Right renal pelvis (tissue), 4 donors: ENCODE results near the gene GNG5. TPM values are rescaled to one million over a fixed set of nuclear protein-coding genes. Genes with fewer than 3 reads are reported as not detected.
"Not testable (repeated sequence)": the region's sequence is repeated elsewhere in the genome, so short reads cannot be mapped to it uniquely, and the experiment has no call there.

ENCODE experiments used
- DNase-seq, 4 donors: peaks; one replicate each; pipeline ENCODE4 v3.0.0-alpha.2; 2013; ENCODE audit warnings: low read depth in 4 of 4, low spot score in 3 of 4, missing footprints in 1 of 4
- polyA plus RNA-seq, 4 donors: library from polyadenylated mRNA; unstranded; fragments of 120-200 nt; gene quantifications; one replicate each; pipeline ENCODE4 v1.2.1, GENCODE V29; 2013; ENCODE audit not compliant: insufficient read length in 4 of 4

The GNG5 gene
- polyA plus RNA-seq, 4 donors = 176 to 200 (median 196) TPM

DNA sequence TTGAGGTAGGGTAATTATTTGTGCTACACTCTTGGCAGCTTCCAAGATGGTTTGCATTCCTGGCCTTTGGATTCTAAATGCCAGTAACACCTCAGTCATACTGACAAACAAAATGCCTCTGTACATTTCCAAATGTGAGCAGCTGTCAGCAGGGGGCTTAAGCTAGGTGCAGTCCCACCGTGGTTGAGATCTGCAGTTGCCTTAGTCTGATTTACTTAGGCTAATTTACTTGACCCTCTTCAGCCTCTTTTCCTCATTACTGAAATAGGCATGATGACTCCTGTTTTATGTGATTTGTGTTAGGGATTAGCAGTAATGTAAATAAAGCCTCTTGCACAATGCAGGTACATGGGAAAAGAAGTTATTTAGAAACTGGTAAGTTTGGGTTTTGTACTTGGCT, 13.7 kb downstream of the GNG5 start:
- DNase-seq = no peak

DNA sequence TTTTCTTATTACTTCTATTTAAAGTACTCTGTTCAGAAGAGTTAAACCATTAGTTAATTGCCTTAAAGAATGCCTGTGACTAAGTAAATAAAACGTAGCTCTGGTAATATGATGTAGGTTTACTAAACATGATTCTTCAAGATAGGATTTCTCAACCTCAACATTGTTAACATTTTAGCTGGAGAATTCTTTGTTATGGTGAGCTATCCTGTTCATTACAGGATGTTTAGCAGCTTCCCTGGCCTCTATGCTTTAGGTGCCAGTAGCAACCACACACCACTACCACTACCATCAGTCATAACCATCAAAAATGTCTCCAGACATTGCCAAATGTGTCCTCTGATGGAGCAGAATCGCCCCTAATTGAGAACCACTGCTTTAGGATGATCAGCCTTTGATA, 16.6 kb downstream of the GNG5 start:
- no peak for DNase-seq

DNA sequence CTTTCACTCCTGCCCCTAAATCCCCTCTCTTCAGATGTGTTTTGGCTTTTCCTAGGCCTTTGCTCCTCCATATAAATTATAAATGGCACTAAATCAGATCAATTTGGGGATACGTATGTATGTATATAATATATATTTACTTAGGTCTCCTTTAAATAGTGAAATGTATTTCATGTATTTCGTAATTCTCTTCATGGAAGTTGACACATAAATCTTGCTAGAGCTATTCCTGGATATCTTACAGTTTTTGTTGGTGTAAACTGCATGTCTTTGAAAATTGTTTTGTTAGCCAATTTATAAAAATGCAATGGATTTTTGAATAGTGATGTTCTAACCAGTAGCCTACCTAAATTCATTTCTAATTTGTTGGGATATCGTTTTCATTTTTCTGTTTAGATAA, 18.3 kb downstream of the GNG5 start:
- DNase-seq = no peak

DNA sequence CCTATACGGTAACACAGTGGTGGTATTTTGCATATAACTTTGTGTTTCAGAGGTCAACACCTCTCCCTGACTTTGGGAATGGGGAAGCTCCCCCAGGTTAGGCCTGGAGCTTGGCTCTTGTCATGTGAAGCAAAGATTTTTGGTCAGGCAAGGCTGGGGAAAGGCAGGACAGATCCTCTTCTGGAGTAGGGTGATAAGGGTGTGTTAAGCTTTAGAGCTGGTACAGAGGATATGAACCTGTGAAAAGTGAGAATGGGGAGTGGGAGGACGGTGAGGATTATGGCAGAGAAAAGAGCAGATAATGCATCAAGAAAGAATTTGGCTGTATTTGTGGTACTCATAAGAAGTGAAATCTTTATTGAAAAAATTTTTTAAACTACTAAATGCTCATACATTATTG, 25.1 kb downstream of the GNG5 start:
- DNase-seq = no peak

DNA sequence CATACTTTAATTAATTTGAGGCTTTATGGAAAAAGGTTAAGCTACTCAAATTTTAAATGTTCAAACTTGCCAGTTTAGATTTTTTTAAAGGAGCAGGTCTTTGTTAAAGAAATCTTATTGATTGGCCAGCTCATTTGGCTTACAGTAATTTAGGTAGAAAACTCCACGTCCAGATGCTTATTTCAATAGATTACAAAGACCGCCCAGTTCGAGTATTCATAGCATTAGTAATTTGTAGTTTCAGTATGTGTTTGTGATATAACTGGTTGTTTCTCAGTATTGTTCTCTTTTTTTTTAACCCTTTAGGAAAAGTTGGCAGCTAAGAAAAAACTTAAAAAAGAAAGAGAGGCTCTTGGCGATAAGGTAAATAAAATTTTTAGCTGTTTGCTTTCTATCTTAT, 25.7 kb downstream of the GNG5 start:
- no peak for DNase-seq

DNA sequence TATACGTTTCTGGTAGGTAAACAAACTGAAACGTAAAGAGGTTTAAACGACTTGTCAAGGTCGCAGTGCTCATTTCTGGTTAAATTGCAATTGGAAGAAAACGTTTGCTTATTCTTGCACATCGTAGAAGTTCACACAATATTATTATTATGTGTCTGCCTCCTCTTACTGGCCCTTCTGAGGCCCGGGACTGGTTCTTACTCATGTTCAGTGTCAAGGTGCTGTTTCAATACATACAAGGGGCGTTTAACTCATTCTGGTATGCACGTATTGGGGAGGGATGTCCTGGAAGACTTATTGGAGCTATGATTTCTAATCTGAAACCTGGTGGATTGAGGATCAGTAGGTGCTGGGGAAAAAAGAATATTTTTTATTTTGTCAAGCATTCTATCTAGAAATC, 26.4 kb downstream of the GNG5 start:
- DNase-seq = peak in 1 of 4 donors; percentile 5

DNA sequence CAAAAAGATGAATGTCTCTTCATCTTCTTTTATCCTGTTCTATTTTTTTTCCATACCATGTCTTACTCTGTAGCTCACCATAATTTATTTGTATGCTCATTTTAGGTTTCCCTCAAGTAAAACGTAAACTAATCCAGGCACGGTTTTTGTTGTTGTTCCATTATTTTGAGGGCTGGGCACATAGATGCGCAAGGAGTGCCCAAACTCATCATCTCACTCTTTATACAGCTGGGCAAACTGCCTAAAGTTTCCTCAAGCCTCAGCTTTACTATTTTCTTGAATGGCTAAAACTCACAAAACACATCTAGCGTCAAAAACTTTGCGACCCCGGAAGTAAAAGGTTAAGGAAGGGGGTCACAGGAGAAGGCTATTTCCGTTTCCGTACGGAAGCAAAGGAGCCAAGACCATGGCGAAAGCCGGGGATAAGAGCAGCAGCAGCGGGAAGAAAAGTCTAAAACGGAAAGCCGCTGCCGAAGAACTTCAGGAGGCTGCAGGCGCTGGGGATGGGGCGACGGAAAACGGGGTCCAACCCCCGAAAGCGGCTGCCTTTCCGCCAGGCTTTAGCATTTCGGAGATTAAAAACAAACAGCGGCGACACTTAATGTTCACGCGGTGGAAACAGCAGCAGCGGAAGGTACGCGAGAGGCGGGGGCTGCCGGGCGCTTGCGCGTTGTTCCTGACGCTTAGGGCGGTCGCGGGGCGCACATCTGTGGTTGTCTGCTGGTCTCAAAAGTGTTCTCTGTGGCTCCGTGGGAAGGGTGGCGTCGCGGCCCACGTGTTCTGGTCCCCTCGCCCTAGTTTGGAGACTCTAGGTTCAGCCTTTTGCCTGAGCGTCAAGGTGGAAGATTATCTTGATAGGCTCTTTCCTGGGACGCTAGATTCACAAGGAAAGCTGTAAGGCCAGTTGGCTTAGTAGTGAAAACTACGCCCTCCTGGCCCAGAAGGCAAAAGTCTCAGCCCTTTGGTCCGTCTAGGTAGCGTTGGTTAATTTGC, 27.2 kb downstream of the GNG5 start, which contains the start of gene RPF1:
Gene RPF1 (plus strand): TSS at position 391 of the 993 bp plus-strand sequence. CDS start 16 bp downstream, at position 407.
- peak; percentile 69 to 81 (median 74) for DNase-seq

DNA sequence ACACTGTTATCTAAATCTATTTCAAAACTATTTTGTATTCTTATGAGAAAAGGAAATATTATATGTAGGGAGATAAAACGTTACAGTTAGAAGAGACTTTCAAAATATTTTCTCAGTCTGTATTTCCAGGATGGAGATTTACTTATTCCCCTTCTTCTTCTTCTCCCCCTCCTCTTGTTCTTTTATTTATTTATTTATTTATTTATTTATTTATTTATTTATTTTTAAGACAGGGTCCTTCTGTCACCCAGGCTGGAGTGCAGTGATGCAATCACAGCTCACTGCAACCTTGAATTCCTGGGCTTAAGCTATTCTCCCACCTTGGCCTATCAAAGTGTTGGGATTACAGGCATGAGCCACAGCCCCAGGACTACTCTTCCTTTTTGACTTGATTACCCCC, 30.2 kb downstream of the GNG5 start:
- DNase-seq = no peak

DNA sequence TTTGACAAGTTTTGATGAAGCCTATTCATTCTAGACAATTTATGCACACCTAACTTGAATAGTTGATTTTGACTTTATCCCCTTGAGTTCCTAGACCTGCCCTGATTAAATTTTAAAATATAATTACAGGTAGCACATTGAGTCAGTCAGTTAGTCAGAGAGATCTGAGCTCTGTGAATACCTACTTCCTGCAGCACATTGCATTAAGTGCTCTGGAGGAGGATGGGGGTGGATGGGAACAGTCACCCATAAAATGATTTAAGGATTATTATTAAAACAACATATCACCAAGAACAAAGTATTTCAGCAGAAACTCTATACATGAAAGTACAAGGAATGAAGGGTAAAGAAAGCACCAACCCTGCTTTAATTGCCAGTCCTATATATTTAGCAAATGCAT, 39.1 kb downstream of the GNG5 start:
- no peak for DNase-seq

DNA sequence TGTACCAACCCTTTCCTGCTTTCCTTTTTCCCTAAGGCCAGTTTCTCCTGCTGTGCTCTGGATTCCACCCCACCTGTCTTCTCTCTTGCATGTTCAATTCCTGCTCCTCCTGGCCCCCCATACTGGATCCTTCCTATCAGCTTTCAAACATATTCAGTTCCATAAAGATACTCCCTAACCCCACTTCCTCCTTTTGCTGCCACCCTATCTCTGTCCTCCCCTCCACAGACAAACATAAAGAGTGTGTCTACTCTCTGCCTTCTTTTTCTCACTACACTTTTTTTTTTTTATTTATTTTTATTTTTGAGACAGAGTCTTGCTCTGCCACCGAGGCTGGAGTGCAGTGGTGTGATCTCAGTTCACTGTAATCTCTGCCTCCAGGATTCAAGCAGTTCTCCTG, 44.3 kb downstream of the GNG5 start:
- DNase-seq = no peak

DNA sequence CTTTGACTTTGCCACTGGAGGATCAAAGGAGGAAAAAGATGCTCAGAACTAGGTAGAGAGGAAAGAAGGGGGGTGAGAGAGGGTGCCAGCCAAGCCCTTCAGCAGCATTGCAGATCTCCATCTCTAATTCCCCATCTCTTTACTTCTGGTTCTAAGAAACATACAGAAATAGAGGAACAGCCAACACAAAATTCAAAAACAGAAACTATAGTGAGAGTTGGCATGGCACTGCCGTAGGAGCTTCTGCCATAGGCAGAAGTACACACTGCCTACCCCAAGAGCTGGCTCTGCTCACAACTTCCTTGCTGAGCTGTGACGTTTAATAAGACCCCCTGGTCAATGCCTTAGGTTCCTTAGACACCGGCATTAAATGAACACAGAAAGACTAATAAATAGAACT, 53.9 kb downstream of the GNG5 start:
- DNase-seq = no peak

DNA sequence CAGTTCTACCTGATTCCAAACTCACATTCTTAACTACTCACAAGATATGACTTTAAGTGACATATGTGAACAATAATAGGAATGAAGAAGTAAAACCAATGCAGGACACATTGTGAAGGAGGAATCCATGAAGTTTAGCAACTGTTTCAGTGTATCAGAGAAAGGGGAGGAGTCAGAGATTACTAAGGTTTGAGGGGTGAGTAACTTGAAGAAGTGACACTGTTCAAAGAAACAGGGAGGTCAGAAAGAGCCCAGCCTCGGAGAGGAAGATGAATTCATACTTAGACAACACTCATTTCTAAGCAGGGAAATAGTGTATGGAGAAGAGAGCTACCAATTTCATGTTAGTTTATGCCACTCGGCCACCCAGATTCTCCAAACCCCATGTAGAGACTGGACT, 55.5 kb downstream of the GNG5 start:
- no peak for DNase-seq

DNA sequence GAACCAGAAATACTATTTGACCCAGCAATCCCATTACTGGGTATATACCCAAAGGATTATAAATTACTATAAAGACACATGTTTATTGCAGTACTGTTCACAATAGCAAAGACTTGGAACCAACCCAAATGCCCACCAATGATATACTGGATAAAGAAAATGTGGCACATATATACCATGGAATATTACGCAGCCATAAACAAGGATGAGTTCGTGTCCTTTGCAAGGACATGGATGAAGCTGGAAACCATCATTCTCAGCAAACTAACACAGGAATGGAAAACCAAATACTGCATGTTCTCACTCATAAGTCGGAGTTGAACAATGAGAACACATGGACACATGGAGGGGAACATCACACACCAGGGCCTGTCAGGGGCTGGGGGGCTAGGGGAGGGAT, 57.7 kb downstream of the GNG5 start:
- not testable (repeated sequence) for DNase-seq

Other genes starting within 250 kb of the GNG5 start
- gene SAMD13, start 204.9 kb downstream of the GNG5 start, polyA plus RNA-seq = 1 to 10 TPM; 6.0 to 8.1 (median 6.7) TPM
- under 1 TPM in 1 of 4 donors, not detected in 3; 0.24 TPM for gene DNASE2B, start 108.1 kb downstream of the GNG5 start, polyA plus RNA-seq
- gene RPF1, start 27.3 kb downstream of the GNG5 start, polyA plus RNA-seq = 10 to 100 TPM; 44.7 to 55.0 (median 51.7) TPM
- gene SPATA1, start 195 bp downstream of the GNG5 start, polyA plus RNA-seq = 1 to 10 TPM; 1.3 to 3.6 (median 2.4) TPM
- gene CTBS, start 67.9 kb upstream of the GNG5 start, polyA plus RNA-seq = 10 to 100 TPM; 23.1 to 35.1 (median 29.8) TPM
- 10 to 100 TPM; 34.1 to 41.8 (median 38.6) TPM for gene SSX2IP, start 183.9 kb upstream of the GNG5 start, polyA plus RNA-seq